PC-3 (cell line): ENCODE results near the gene RPS23. TPM values are rescaled to one million over a fixed set of nuclear protein-coding genes. Genes with fewer than 3 reads are reported as not detected.

Source experiments
- ATAC-seq: fragments of 200-7000 bp; cut with Tn5 transposase; 2 replicates; pipeline ENCODE4 v1.9.1; 2020; ENCODE audit warnings: mild to moderate bottlenecking, moderate library complexity
- BruUV-seq: library from RNA; stranded (reverse); fragments of 400-500 nt; replicated peaks from 2 replicates; lab custom pipeline; 2021; lab: Mats Ljungman, UMichigan
- CTCF ChIA-PET: fragments of 300-600 bp; sonication (Branson Sonifier 250); formaldehyde crosslinking; loops from one replicate; lab custom pipeline; 2022; ENCODE audit warnings: antibody characterized with exemption; lab: Charles Lee
- POLR2A ChIA-PET: fragments of 300-600 bp; sonication (Branson Sonifier 250); formaldehyde crosslinking; loops from one replicate; lab custom pipeline; 2022; ENCODE audit warnings: antibody characterized with exemption; ENCODE audit not compliant: unreplicated experiment; lab: Charles Lee
- DNase-seq: peaks from one replicate; pipeline ENCODE4 v3.0.0-alpha.2; 2015
- H2AFZ ChIP-seq: fragments of 300-600 bp; sonication (generic); 2 replicates; pipeline ENCODE4 v1.6.0; 2016; ENCODE audit warnings: antibody characterized with exemption, low read length
- H3F3A ChIP-seq: fragments of 300-600 bp; sonication (generic); one replicate; pipeline ENCODE4 v1.6.0; 2017; ENCODE audit warnings: antibody characterized with exemption, low read length, control low read depth, mild to moderate bottlenecking; ENCODE audit not compliant: unreplicated experiment
- H3K27ac ChIP-seq: fragments of 300-600 bp; sonication (generic); 2 replicates; pipeline ENCODE4 v1.5.1; 2016; ENCODE audit warnings: mild to moderate bottlenecking, low read length
- H3K27me3 ChIP-seq: fragments of 300-600 bp; sonication (generic); 2 replicates; pipeline ENCODE4 v1.6.1; 2016; ENCODE audit warnings: low read length, mixed read lengths
- H3K36me3 ChIP-seq: fragments of 300-600 bp; sonication (generic); 2 replicates; pipeline ENCODE4 v1.6.1; 2016; ENCODE audit warnings: low read depth, mixed run types, low read length, mixed read lengths
- H3K4me1 ChIP-seq: fragments of 300-600 bp; sonication (generic); 2 replicates; pipeline ENCODE4 v1.5.1; 2016; ENCODE audit warnings: low read length; ENCODE audit not compliant: insufficient read depth
- H3K4me2 ChIP-seq: fragments of 300-600 bp; sonication (generic); 2 replicates; pipeline ENCODE4 v1.6.0; 2016; ENCODE audit warnings: low read length
- H3K4me3 ChIP-seq: fragments of 300-600 bp; sonication (generic); 2 replicates; pipeline ENCODE4 v1.5.1; 2016; ENCODE audit warnings: mild to moderate bottlenecking, low read length, mixed read lengths
- H3K79me2 ChIP-seq: fragments of 300-600 bp; sonication (generic); 2 replicates; pipeline ENCODE4 v1.6.1; 2017; ENCODE audit warnings: low read length, mixed read lengths
- H3K9ac ChIP-seq: fragments of 300-600 bp; sonication (generic); 2 replicates; pipeline ENCODE4 v1.6.0; 2016; ENCODE audit warnings: mild to moderate bottlenecking, low read length
- H3K9me2 ChIP-seq: fragments of 300-600 bp; sonication (generic); replicated peaks from 2 replicates; pipeline ENCODE4 v1.6.1; 2016; ENCODE audit warnings: mixed run types, low read length, mixed read lengths
- H3K9me3 ChIP-seq: fragments of 300-600 bp; sonication (generic); 2 replicates; pipeline ENCODE4 v1.6.1; 2016; ENCODE audit warnings: low read length, mixed read lengths
- H4K20me1 ChIP-seq: fragments of 300-600 bp; sonication (generic); 2 replicates; pipeline ENCODE4 v1.6.1; 2016; ENCODE audit warnings: low read length, mixed read lengths
- CTCF ChIP-seq: fragments of 300-600 bp; sonication (generic); conservative IDR thresholded peaks from 2 replicates; pipeline ENCODE4 v1.5.1; 2017; ENCODE audit warnings: antibody characterized with exemption, low read depth, mild to moderate bottlenecking, low read length
- EZH2 ChIP-seq: fragments of 300-600 bp; sonication (generic); IDR thresholded peaks from one replicate; pipeline ENCODE4 v1.6.1; 2017; ENCODE audit warnings: antibody characterized with exemption, mild to moderate bottlenecking, low read length; ENCODE audit not compliant: unreplicated experiment
- EZH2phosphoT487 ChIP-seq: fragments of 300-600 bp; sonication (generic); IDR thresholded peaks from 2 replicates; pipeline ENCODE4 v1.6.1; 2018; ENCODE audit warnings: mild to moderate bottlenecking, antibody characterized with exemption, low read length, borderline replicate concordance
- intact Hi-C: fragments of 100-400 bp; cut with micrococcal nuclease; formaldehyde crosslinking; loops from 2 replicates; pipeline ENCODE4 v1.9.0; 2023
- total RNA-seq: library from RNA; depleted of rRNA; stranded (reverse); fragments of >200 nt; gene quantifications from 2 replicates; pipeline ENCODE4 v1.2.3, GENCODE V29; 2014

Gene RPS23
- total RNA-seq, 1 experiment from 2014 or later, result 2,407 TPM

- no peaks in the 10 kb centered on the region for H3K36me3 ChIP-seq
- H2AFZ ChIP-seq, result no peak overlapping the region
- CTCF ChIA-PET, result no interaction called here
- POLR2A ChIA-PET, result no interaction called here
- H3K27ac ChIP-seq, result no peak overlapping the region
- H3K79me2 ChIP-seq, result no peaks in the 10 kb centered on the region
- H3K9me2 ChIP-seq, result no peaks in the 10 kb centered on the region
- no peak overlapping the region for H3K4me2 ChIP-seq
- H3K9ac ChIP-seq, result no peak overlapping the region
- ATAC-seq (no peak), DNase-seq (no peak)
- no peaks in the 10 kb centered on the region for H4K20me1 ChIP-seq
- no peak overlapping the region for H3K4me3 ChIP-seq
- BruUV-seq, result no TSS peak
- H3K9me3 ChIP-seq, result no peaks in the 10 kb centered on the region
- TF ChIP-seq EZH2phosphoT487, result no peak
- no peak for TF ChIP-seq EZH2
- no peak for TF ChIP-seq CTCF
- intact Hi-C loops, result no loop called here
- H3K27me3 ChIP-seq, result no peaks in the 10 kb centered on the region
- no peaks in the 10 kb centered on the region for H3F3A ChIP-seq
- peaks cover 5% of the 10 kb centered on the region; the same call in 1 of the 2 replicates for H3K4me1 ChIP-seq
Observed at GRCh38 chr5:82296929-82297328, 18.8 kb upstream of the RPS23 start.

- ATAC-seq, result no peak
Observed at GRCh38 chr5:82295959-82296531, 17.9 kb upstream of the RPS23 start.

More at GRCh38 chr5:82295959-82296531, 17.9 kb upstream of the RPS23 start:
- Histone ChIP-seq H3K79me2 (no peaks in the 10 kb centered on the region), H3K9ac (no peak overlapping the region), H3K27me3 (no peaks in the 10 kb centered on the region), H3K9me2 (no peaks in the 10 kb centered on the region), H2AFZ (no peak overlapping the region), H3K27ac (no peak overlapping the region), H3K4me2 (no peak overlapping the region), H3K36me3 (no peaks in the 10 kb centered on the region), H3K4me1 (peaks cover 5% of the 10 kb centered on the region; the same call in 1 of the 2 replicates), H3F3A (no peaks in the 10 kb centered on the region), H3K9me3 (no peaks in the 10 kb centered on the region), H3K4me3 (no peak overlapping the region), H4K20me1 (no peaks in the 10 kb centered on the region)
- ChIA-PET POLR2A (no interaction called here), CTCF (no interaction called here)
- intact Hi-C loops, result no loop called here
- no peak for TF ChIP-seq CTCF
- TF ChIP-seq EZH2, result no peak
- TF ChIP-seq EZH2phosphoT487, result no peak
- peak; percentile 25 for DNase-seq
- no TSS peak for BruUV-seq
